T-helper 9 cell (primary cell): Measurements from ENCODE around the gene CCNK.

Experiments
- DNase-seq: peaks from one replicate; pipeline ENCODE4 v3.0.0-alpha.2; 2020

The CCNK gene

DNA sequence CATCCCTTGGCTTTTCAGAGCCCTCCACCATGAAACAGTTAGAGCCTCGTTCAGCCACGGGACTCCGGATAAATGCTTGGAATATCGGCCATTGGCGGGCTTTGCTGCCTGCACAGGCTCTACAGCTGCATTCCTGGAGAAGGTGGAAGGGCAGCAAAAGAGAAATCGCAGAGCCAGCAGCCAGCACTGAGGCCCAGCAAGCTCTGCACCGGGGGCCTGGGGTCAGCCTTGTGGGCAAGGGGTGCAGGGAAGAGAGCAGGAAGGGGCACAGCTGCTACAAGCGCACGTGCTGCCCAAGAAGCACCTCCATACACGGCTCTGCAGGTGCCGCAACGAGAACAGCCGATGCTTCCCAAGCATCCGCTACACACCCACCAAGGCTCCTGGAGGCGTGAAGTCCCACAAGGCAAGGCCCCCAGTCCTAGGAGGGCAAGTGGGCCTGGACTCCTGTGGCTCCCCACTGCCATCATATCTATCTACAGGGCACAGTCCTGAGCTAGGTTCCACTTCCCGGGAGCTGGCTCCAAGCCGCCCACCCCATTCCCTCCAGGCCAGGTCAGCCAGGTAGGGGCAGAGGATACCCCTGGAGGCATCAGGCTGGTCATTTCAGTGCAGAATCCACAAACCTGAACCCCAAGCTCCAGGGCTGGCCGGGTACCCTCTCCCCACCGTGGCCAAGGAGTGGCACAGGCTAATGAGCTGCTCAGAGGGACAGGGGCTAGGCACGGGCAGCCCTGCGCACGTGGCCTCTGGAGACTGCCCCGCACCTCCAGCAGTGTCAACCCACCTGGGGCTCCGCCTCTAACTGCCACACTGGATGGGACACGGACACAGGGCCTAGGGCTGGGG is 40.2 kb downstream of the CCNK start:
- DNase-seq, result no peak

DNA sequence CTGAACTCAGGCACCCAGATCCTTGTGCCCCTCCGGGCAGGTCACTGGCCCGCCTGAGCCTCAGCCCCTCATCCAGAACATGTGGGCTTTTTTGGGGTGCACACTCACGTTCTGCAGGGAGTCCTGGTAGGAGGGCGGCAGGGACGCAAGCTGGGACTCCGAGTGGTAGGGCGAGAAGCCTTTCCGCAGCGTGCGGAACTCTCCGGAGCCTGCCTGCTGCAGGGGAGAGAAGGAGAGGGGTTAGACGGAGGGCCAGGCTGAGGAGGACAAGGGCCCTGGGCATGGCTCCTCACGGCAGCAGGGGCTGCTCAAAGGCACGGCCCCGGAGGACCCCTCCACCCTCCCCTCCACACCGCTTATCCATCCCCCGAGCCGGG is 40.8 kb downstream of the CCNK start:
- DNase-seq, result no peak

GRCh38 chr14:99522457-99522891 is 41.3 kb downstream of the CCNK start:
- no peak for DNase-seq

GRCh38 chr14:99522934-99523703 is 41.9 kb downstream of the CCNK start:
- DNase-seq, result no peak

- DNase-seq, result no peak
These were observed 42.5 kb downstream of the CCNK start for GRCh38 chr14:99523704-99524055.

DNA sequence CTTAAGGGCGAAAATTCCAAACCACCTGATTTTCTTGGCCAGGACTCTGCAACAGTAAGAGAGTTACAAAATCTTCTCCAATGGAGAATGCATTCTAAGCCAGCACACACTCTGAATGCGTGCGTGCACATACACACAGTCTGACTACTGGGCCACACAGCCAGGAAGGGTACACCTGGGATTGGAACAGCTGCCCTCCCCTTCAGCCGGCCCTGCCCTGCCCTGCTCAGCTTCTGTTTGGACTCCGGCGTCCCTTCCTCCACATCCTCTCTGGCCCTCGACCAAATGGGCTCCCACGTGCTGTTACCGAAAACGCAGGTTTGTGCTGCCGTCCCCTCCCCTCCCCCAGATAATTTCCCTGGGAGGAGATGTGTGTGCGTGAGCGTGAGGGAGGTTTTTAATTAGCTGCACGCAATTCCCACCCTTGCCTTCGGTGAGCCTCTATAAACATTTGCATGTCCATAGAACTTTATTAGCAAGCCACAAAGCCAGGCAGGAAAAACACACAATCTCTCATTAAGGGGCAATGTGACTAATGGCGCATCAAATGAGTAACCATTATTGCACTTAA is 43.0 kb downstream of the CCNK start:
- no peak for DNase-seq

DNA sequence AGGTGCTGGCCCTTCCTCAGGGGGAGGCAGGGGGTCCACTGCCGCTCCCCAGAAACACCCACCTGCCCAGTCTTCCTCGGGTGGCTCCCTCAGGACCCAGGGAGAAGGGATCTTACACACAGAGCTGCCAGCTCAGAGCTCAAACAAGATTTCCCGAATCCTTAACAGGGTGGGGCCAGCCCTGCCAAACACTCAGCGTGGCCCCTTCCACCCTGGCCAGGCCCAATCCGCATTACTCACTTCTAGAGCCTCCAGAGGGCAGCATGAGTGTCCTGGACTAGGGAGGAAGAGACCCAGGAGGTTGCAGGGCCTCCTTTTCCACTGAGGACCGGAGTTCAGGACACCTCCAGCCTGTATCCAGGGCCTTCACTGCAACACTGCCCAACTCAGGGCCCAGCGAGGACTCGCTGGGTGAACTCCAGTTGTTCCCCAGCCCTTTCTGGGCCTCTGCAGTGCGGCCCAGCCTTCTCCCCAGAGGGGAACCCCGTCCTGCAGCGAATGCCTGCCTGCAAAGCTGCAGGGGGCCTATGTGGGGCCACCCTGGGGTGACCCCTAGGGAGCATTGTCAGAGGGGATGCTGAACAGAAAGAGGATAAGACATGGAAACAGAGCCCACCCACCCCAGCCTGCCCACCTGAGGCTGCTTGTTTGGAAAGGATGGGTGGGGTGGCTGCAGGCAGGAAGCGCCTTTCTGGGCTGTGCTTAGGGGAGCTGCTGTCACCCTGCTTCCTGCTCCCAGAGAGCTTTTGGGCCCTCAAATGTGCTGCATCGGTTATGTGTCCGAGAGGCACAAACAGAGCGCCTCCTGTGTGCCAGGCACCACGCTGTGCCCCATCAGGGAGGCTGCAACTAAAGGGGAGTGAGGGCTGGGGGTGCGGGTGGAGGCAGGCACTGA is 43.8 kb downstream of the CCNK start:
- no peak for DNase-seq

GRCh38 chr14:99525699-99526080 is 44.5 kb downstream of the CCNK start:
- DNase-seq, result no peak

- no peak for DNase-seq
These were observed 45.8 kb downstream of the CCNK start for GRCh38 chr14:99527026-99527425.

GRCh38 chr14:99527427-99528076 is 46.3 kb downstream of the CCNK start:
- DNase-seq, result no peak

DNA sequence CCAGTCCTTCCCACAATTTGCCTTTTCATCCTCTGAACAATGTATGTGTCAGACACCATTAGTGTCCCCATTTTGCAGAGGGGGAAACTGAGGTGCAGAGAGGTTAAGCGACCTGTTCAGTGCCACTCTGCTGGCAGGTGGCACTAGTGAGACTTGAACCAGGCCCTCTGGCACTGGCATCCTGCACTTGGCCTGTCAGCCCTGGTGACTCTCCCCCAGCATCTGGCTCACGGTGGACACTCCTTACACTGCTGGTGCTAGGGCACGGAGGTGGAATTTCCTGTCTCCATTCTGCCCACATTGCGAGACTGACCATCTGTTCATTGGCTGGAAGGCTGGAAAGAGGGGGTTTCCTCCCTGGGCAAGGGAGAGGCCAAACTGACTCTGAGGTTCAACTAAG is 48.7 kb downstream of the CCNK start:
- no peak for DNase-seq

GRCh38 chr14:99530407-99531155 is 49.4 kb downstream of the CCNK start:
- DNase-seq, result no peak

DNA sequence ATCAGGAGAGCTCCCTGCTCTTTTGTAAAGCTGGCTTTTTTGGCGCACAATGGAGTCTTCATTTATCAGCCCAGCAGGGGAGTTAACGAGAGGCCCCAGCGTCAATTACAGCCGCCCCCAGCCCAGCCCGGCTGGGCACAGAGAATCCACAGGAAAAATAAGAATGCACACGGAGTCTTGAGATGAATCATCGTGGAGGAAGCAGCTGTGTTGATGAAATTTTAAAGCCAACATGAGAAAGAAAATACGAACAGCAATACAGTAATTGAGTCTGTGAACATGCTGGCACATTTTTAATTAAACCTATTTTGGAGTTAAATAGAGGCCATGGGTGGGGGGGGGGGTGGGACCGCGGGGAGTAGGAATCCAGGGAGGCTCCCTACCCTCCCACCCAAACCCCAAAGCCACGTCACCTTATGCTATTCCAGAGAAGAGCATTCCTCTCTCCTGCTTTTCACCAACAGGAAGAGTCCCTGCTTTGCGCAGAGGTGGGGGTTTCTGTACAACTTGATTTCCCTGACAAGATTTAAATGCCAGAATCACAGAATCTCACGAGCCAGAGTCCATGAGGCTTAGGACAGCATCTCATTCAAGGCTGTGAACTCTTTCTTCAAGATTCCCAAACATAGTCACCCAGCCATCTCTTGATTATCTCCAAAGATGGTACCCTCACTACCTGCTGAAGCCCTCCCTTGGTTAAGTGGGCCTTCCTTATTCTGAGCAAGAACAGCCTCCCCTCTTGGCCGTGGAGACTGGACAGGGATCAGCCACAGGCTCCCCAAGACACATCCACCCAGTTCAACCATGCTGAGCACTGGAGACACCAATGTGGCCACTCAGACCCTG is 50.3 kb downstream of the CCNK start:
- DNase-seq, result no peak

DNA sequence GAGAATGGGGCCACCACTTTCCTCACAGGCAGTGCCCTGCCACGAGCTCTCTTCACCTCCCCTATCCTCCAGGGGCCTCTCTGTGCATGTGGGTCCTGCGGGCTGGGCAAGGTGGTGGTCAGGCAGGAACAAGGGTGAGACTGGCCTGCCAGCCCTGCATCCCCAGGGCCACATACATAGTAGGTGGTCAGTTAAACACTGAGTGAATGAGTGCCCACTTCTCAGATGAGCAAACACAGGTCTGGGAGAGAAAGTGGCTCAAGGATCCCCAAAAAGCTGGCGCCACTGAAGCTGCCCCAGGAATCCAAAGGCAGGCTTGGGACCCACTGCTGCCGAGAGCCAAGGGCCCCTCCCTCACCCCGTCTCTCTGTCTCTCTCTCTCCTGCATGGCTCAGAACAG is 51.1 kb downstream of the CCNK start:
- no peak for DNase-seq

DNA sequence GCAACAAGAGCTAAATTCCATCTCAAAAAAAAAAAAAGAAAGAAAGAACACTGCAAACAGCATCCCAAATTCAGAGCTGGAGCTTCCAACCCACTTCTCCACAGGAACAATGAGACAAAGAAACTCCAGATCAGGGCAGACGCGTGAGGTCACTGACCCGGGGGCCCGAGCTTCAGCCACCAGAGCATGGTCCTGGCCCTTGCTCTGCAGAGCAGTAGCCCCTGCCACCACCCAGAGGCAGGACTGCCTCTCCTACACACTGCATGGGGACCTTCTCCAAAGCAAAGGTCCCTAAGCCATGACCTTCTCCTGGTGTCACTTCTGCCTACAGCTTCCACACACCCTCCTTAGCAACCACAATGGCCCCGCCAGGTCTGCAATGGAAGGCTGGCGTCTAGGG is 53.1 kb downstream of the CCNK start:
- no peak for DNase-seq

DNA sequence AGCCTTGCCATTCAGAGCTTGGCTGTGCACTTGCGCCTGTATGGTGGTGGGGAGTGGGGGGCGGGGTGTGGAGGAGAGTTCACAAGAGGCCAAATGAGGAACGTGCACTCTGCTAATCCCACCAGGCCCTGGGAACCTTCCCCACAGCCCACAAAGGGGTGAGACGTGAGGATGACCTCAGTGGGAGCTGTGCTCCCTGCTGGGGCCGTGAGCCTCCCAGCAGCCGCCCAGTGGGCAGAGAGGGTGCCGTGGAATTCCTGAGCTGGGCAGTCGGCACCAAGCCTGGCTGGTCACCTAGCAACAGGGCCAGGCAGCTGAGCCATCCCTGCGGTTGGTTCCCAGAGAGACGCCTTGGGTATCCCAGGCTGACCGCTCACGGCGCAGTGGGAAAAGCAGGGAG is 53.7 kb downstream of the CCNK start:
- no peak for DNase-seq

GRCh38 chr14:99535448-99535847 is 54.2 kb downstream of the CCNK start:
- no peak for DNase-seq

DNA sequence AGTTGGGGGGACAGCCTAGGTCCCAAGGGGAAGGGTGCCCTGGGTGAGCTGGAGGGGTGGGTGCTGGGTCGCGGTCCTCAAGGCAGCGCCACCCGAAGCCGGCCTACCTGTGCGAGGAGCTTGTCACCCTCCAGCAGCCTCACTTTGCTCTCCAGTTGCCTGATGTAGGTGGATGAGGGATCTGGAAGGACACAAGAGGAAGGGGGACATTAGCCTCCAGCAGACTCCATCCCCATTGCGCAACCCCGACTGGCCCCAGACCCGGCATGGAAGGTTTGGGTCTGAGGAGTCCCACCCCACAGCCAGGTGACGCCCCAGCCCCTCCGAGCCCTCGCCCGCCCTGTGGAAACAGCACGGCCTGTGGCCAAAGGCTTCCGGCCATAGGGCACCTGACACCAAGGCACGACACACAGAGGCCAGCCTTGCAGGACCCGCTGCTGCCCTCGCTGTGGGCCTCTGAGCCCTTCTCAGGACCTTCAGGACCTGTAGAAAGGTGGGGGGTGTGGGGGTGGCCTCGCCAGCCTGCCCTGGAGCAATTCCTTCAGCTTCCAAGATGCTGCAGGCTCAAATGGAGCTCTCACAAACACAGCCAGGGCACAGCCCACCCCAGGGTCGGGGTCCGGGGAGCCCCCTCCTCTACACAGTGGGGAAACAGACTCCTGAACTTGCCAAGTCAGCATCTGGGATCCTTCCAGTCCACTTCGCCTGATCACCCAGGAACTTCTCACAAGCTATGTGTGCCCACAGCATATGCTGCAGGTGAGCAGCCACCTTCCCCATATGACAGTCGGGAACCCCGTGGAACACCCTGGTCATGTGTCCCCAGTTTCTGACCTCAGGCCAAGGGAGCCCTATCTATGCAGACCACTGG is 54.9 kb downstream of the CCNK start:
- DNase-seq, result no peak

GRCh38 chr14:99537399-99537798 is 56.2 kb downstream of the CCNK start:
- DNase-seq, result no peak

DNA sequence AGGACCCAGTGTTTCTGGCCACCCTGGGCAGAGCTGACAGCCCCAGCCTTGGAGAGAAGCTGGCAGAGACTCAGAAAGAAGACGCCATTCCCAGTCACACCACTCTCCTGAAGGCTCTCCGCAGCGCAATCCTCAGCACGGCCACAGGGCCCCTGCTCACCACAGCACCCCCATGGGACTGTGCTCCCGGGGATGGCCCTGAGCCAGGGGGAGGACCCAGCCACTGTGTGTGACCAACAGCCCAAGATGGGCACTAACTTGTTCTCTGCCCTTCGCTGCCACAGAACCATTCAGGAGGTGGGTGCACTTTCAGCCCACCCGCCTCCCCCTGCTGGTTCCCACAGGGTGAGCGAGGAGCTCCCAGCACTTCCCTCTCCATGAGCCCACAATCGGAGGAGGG is 57.1 kb downstream of the CCNK start:
- DNase-seq, result no peak
